Brain microvascular endothelial cell (primary cell): Measurements from ENCODE around the gene DHX35.

ENCODE experiments used
- DNase-seq: peaks from one replicate; pipeline ENCODE4 v3.0.0-alpha.2; 2020
- H3K27ac ChIP-seq: fragments of 250-450 bp; sonication (Bioruptor Pico); 2 replicates; pipeline ENCODE4 v1.5.1; 2020; ENCODE audit warnings: mild to moderate bottlenecking, moderate library complexity
- H3K27me3 ChIP-seq: fragments of 250-450 bp; sonication (Bioruptor Pico); replicated peaks from 2 replicates; pipeline ENCODE4 v1.5.1; 2020; ENCODE audit warnings: mild to moderate bottlenecking
- H3K36me3 ChIP-seq: fragments of 250-450 bp; sonication (Bioruptor Pico); replicated peaks from 2 replicates; pipeline ENCODE4 v1.5.1; 2020; ENCODE audit warnings: mild to moderate bottlenecking
- H3K4me3 ChIP-seq: 2 replicates; pipeline ENCODE4 v1.5.1; 2011; ENCODE audit warnings: low read depth, mild to moderate bottlenecking, control low read depth, low read length, moderate library complexity
- CTCF ChIP-seq: IDR thresholded peaks from 2 replicates; pipeline ENCODE4 v1.5.1; 2011; ENCODE audit warnings: low read depth, mild to moderate bottlenecking, moderate library complexity, low read length, control low read depth, inconsistent platforms; ENCODE audit errors: missing control alignments
- in situ Hi-C: cut with HindIII; loops from 2 replicates; pipeline ENCODE4 v1.10.0; 2017; ENCODE audit warnings: low sequenced_read_pairs, low pct_ligation_motif_present

The DHX35 gene

GRCh38 chr20:39082622-39083398 is 120.7 kb downstream of the DHX35 start:
- no peak overlapping the region for H3K4me3 ChIP-seq
- no peaks in the 10 kb centered on the region for H3K36me3 ChIP-seq
- in situ Hi-C loops, result no loop called here
- no peaks in the 10 kb centered on the region for H3K27me3 ChIP-seq
- no peak for TF ChIP-seq CTCF
- DNase-seq, result no peak
- H3K27ac ChIP-seq, result no peak overlapping the region

GRCh38 chr20:39083761-39084160 is 121.6 kb downstream of the DHX35 start:
- no peak for TF ChIP-seq CTCF
- in situ Hi-C loops, result no loop called here
- no peak for DNase-seq
- Histone ChIP-seq H3K27ac (no peak overlapping the region), H3K36me3 (no peaks in the 10 kb centered on the region), H3K4me3 (no peak overlapping the region), H3K27me3 (no peaks in the 10 kb centered on the region)

GRCh38 chr20:39089029-39089428 is 126.9 kb downstream of the DHX35 start:
- no peak for TF ChIP-seq CTCF
- Histone ChIP-seq H3K27me3 (no peaks in the 10 kb centered on the region), H3K27ac (no peak overlapping the region), H3K36me3 (no peaks in the 10 kb centered on the region), H3K4me3 (no peak overlapping the region)
- no peak for DNase-seq
- in situ Hi-C loops, result no loop called here
